Right lobe of liver (tissue), 6 donors: Measurements from ENCODE around the gene VARS2. TPM values are rescaled to one million over a fixed set of nuclear protein-coding genes. Genes with fewer than 3 reads are reported as not detected.

Experiments used
- ATAC-seq, 4 donors: fragments of 200-7000 bp; cut with Tn5 transposase; one replicate each; pipeline ENCODE4 v1.9.1; 2020; ENCODE audit warnings: mild to moderate bottlenecking in 4 of 4, moderate library complexity in 4 of 4
- DNase-seq, 3 donors: peaks; one replicate each; pipeline ENCODE4 v3.0.0-alpha.2; 2020
- H3K27ac ChIP-seq, 3 donors: fragments of 200-600 bp; one replicate each; pipeline ENCODE4 v1.8.0; 2022
- H3K27me3 ChIP-seq, 2 donors: fragments of 200-600 bp; one replicate each; pipeline ENCODE4 v1.8.0; 2022
- H3K36me3 ChIP-seq, 4 donors: fragments of 200-600 bp; sonication (generic) in 1 of 4; one replicate each; pipeline versions ENCODE4 v1.5.1 to v1.8.0; 2017 to 2022; ENCODE audit warnings: control low read depth in 1 of 4
- H3K4me1 ChIP-seq, 4 donors: fragments of 200-600 bp; sonication (generic) in 1 of 4; one replicate each; pipeline versions ENCODE4 v1.5.1 to v1.8.0; 2017 to 2022; ENCODE audit warnings: control low read depth in 1 of 4
- H3K4me3 ChIP-seq, 3 donors: fragments of 200-600 bp; one replicate each; pipeline ENCODE4 v1.8.0; 2022
- H3K9me3 ChIP-seq, 4 donors: fragments of 200-600 bp; sonication (generic) in 1 of 4; one replicate each; pipeline versions ENCODE4 v1.5.1 to v1.8.0; 2017 to 2022; ENCODE audit warnings: control low read depth in 1 of 4
- CTCF ChIP-seq, 4 donors: fragments of 200-600 bp in 3 of 4; fragments of 450-650 bp in 1 of 4; IDR thresholded peaks; one replicate each; pipeline versions ENCODE4 v1.5.1 to v1.8.0; 2016 to 2022; ENCODE audit warnings: antibody characterized with exemption in 4 of 4, mild to moderate bottlenecking in 2 of 4
- POLR2A ChIP-seq: fragments of 450-650 bp; IDR thresholded peaks from one replicate; pipeline ENCODE4 v1.6.1; 2017; ENCODE audit warnings: antibody characterized with exemption, mild to moderate bottlenecking
- WGBS: methylation state at CpG from one replicate; pipeline ENCODE4 v1.1.6; 2018; ENCODE audit warnings: low coverage, low lambda C conversion rate; ENCODE audit not compliant: insufficient coverage; ENCODE audit errors: missing lambda C conversion rate; 5-methylcytosine and 5-hydroxymethylcytosine counted together
- intact Hi-C, 2 donors: fragments of 100-400 bp; cut with DNase I; formaldehyde crosslinking; loops; one replicate each; pipeline versions ENCODE4 v1.11.2 to v1.14.1; 2022
- total RNA-seq, 6 experiments: library from RNA; depleted of rRNA in 2 of 6; stranded (reverse); fragments of >200 nt in 2 of 6; fragmentation: NEBNext Ultra II Directional in 3 of 6; extraction: Animal tissue kit (Norgen Biotek cat#: 25700) in 3 of 6; gene quantifications; one replicate each; pipeline versions ENCODE4 v1.1.0 to v1.2.4, GENCODE V29; 2016 to 2023
- donor health status: DM: no; HTN: yes; CAD: no.
- donor health status: DM: no; HTN: no; CAD: no.
- donor health status: DM: no; HTN: no; CAD: no.
- donor health status: DM: no; HTN: yes; CAD: no.
- donor health status: DM: no; HTN: yes; CAD: no.

VARS2 gene
- total RNA-seq, 6 experiments from 2014 or later = 21.5 to 36.1 (median 25.9) TPM

- intact Hi-C loops = loop anchor here in 1 of 2 donors (10.0 kb wide), 1 partner anchor 57 kb away; no protein-coding TSS in a partner anchor
- no peaks in the 10 kb centered on the region for H3K27me3 ChIP-seq
- peaks cover 0 to 3% (median 0%) of the 10 kb centered on the region in 4 donors for H3K4me1 ChIP-seq
- no peaks in the 10 kb centered on the region for H3K9me3 ChIP-seq
- WGBS = 50% methylated on average over 1 of the region's 8 CpGs
- H3K27ac ChIP-seq = no peak overlapping the region
- H3K4me3 ChIP-seq = no peak overlapping the region
- H3K36me3 ChIP-seq = no peaks in the 10 kb centered on the region
- TF ChIP-seq POLR2A = no peak
- no peak for TF ChIP-seq CTCF (IDR thresholded peaks at IDR 0.05)
- ATAC-seq = no peak
- peak in 1 of 3 donors; percentile 42 for DNase-seq
Measured at GRCh38 chr6:30882204-30882758, 31.8 kb upstream of the VARS2 start.

DNA sequence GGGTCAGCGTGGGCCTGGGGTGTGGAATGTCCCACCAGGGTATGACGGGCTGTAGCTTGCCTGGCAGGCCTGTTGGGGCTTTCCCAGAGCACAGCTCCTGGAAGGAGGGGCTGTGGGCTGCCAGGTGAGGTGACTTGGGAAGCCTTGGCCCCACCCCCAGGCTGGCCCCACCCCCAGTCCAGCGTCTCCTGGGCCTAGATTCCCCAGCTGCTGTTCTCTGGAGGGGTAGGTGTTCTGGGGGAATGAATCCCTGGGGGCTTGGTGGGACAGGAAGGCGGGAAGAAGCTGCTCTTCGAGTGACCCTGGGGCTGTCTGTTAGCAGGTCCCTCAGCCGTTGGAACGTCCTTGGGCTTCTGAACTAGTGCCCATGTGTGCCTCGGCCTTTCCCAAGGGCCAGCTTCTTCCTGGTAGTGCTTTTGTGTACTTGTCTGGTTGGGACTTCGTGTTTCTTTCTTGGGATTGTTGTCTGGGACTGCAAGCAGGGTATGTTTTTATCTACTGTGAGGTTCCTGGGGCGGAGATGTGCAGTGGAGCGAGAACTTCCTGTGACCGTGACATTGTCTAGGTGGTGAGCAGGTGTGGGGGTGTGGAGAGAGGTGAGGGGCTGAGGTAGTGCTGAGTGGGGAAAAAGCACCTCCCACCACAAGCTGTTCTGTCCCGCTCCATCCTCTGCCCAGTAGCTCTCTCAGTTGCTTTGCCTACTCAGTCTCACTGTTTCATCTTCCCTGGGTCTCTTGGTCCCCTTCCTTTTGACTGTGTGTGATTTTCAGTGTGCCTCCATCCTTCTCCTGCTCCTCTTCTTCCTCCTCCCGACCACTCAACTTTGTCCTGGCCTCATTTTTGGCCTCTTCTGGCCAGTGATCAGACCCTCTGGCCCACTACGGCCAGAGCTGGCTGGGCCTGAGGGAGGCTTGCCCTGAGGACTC lies 31.0 kb upstream of the VARS2 start:
- Histone ChIP-seq H3K4me1 (peaks cover 0 to under 1% (median 0%) of the 10 kb centered on the region in 4 donors), H3K27me3 (no peaks in the 10 kb centered on the region), H3K36me3 (no peaks in the 10 kb centered on the region), H3K27ac (peak overlapping the region in 1 of 3 donors; percentile 0), H3K9me3 (no peaks in the 10 kb centered on the region), H3K4me3 (no peak overlapping the region)
- intact Hi-C loops = loop anchor here in 1 of 2 donors (10.0 kb wide), 1 partner anchor 58 kb away; no protein-coding TSS in a partner anchor
- ATAC-seq (no peak), DNase-seq (peak in 1 of 3 donors; percentile 48)
- WGBS = 65% methylated on average over 6 of the region's 15 CpGs
- no peak for TF ChIP-seq POLR2A
- TF ChIP-seq CTCF (IDR thresholded peaks at IDR 0.05) = no peak

- WGBS = 11% methylated on average over 21 of the region's 62 CpGs
- H3K4me1 ChIP-seq = no peaks in the 10 kb centered on the region
- intact Hi-C loops = loop anchor here in 1 of 2 donors (10.0 kb wide), 1 partner anchor 59 kb away; no protein-coding TSS in a partner anchor
- no peaks in the 10 kb centered on the region for H3K36me3 ChIP-seq
- H3K9me3 ChIP-seq = no peaks in the 10 kb centered on the region
- TF ChIP-seq CTCF (IDR thresholded peaks at IDR 0.05) (no peak), POLR2A (no peak)
- H3K27me3 ChIP-seq = no peaks in the 10 kb centered on the region
- peak; percentile 57 to 72 (median 68) for DNase-seq
- ATAC-seq = peak; percentile 64 to 77 (median 70)
- H3K27ac ChIP-seq = peak within 1 kb of the TSS in 1 of 3 donors; percentile 0
- peak within 1 kb of the TSS; percentile 55 to 68 (median 61) for H3K4me3 ChIP-seq
Measured at GRCh38 chr6:30883685-30884520, 30.1 kb upstream of the VARS2 start, which contains the start of gene DDR1. Gene DDR1, plus strand, starts transcription at chr6:30884519. Its CDS starts 4,211 bp downstream, at chr6:30888730.
